ENCODE data around the gene GABBR2.

- no peak for TF ChIP-seq CTCF (IDR thresholded peaks at IDR 0.05; ENCODE audit: low read depth, low read length, poor library complexity, severe bottlenecking)
- no peak for TF ChIP-seq EZH2phosphoT487 (IDR thresholded peaks at IDR 0.05; ENCODE audit: borderline replicate concordance, low read length)
Measured at GRCh38 chr9:98416294-98417248, 292.2 kb downstream of the GABBR2 start.
